KOPT-K1 (cell line): Measurements from ENCODE around the gene NIM1K.
"Not testable (repeated sequence)": the region's sequence is repeated elsewhere in the genome, so short reads cannot be mapped to it uniquely, and the experiment has no call there.

Experiments used
- H3K27ac ChIP-seq: fragments of 200-600 bp; sonication (generic); 2 replicates; pipeline ENCODE4 v1.5.1; 2016; ENCODE audit warnings: antibody characterized with exemption, mild to moderate bottlenecking, low read depth, low read length; ENCODE audit not compliant: poor library complexity, severe bottlenecking
- H3K36me3 ChIP-seq: fragments of 200-600 bp; sonication (generic); 2 replicates; pipeline ENCODE4 v1.5.1; 2017; ENCODE audit warnings: antibody characterized with exemption, mild to moderate bottlenecking, low read length, moderate library complexity; ENCODE audit not compliant: insufficient read depth
- H3K9me3 ChIP-seq: fragments of 200-600 bp; sonication (generic); 2 replicates; pipeline ENCODE4 v1.5.1; 2017; ENCODE audit warnings: antibody characterized with exemption, low read length, mild to moderate bottlenecking; ENCODE audit not compliant: insufficient read depth, poor library complexity, severe bottlenecking

Gene NIM1K

DNA sequence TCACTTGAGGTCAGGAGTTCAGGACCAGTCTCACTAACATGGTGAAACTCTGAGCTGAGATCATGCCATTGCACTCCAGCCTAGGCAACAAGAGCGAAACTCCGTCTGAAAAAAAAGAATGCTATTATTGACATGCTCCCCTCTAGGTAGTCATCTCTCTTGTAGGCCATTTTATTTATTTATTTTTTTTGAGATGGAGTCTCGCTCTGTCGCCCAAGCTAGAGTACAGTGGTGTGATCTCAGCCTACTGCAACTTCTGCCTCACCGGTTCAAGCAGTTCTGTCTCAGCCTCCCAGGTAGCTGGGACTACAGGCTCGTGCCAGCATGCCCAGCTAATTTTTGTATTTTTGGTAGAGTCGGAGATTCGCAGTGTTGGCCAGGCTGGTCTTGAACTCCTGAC is 20.6 kb upstream of the NIM1K start:
- H3K36me3 ChIP-seq, result peaks cover 94% of the 10 kb centered on the region
- H3K9me3 ChIP-seq, result no peaks in the 10 kb centered on the region
- no peak overlapping the region for H3K27ac ChIP-seq

GRCh38 chr5:43171926-43172325 is 20.1 kb upstream of the NIM1K start:
- H3K27ac ChIP-seq, result no peak overlapping the region
- no peaks in the 10 kb centered on the region for H3K9me3 ChIP-seq
- peaks cover 94% of the 10 kb centered on the region for H3K36me3 ChIP-seq

DNA sequence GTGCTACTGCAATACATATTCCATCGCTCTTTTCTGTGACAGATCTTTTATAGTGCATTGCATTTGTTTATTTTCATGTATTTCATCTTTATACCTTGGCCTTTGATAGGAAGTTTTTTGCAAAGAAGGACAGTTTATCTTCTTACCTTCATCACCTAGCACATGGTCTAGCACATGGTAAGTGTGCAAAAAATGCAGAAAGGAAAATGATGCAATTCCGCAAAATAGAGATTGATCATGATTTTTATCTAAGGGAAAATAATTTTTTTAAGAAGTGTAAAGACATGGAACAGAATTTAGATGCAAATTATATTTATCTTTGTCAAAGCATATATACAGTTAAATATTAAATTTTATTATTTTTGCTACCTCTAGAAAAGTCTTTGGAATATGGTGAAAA is 19.2 kb upstream of the NIM1K start:
- H3K27ac ChIP-seq, result no peak overlapping the region
- H3K36me3 ChIP-seq, result peaks cover 94% of the 10 kb centered on the region
- no peaks in the 10 kb centered on the region for H3K9me3 ChIP-seq

DNA sequence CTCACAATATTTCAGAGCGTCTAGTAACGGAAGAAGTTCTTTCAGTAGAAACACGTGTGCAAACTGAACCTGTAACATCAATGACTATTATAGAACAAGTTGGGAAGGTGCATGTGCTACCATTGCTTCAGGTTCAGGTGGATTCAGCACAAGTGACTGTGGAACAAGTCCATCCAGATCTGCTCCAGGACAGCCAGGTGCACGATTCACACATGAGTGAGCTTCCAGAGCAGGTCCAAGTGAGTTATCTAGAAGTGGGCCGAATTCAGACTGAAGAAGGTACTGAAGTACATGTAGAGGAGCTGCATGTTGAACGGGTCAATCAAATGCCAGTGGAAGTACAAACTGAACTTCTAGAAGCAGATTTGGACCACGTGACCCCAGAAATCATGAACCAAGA is 17.4 kb upstream of the NIM1K start:
- no peaks in the 10 kb centered on the region for H3K9me3 ChIP-seq
- no peak overlapping the region for H3K27ac ChIP-seq
- H3K36me3 ChIP-seq, result peaks cover 82% of the 10 kb centered on the region

- H3K36me3 ChIP-seq, result peaks cover 45% of the 10 kb centered on the region
- no peaks in the 10 kb centered on the region for H3K9me3 ChIP-seq
- H3K27ac ChIP-seq, result no peak overlapping the region
Measured at GRCh38 chr5:43179836-43180235, 12.2 kb upstream of the NIM1K start.

GRCh38 chr5:43182421-43182820 is 9.6 kb upstream of the NIM1K start:
- H3K27ac ChIP-seq, result no peak overlapping the region
- H3K36me3 ChIP-seq, result peaks cover 21% of the 10 kb centered on the region
- no peaks in the 10 kb centered on the region for H3K9me3 ChIP-seq

DNA sequence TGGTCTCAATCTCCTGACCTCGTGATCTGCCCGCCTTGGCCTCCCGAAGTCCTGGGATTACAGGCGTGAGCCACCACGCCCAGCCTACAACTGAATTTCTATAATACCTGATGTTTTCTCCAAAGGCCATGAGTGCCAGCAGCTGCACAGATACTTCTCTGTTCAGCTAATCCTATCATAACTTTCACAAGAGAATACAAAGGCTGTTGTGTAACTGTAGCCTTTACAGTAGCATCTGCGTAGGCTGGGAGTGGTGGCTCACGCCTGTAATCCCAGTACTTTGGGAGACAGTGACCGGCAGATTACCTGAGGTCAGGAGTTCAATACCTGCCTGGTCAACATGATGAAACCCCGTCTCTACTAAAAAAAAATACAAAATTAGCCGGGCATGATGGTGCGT is 8.9 kb upstream of the NIM1K start:
- H3K36me3 ChIP-seq, result peaks cover 14% of the 10 kb centered on the region; the same call in 1 of the 2 replicates
- not testable (repeated sequence) for H3K9me3 ChIP-seq, H3K27ac ChIP-seq

- no peaks in the 10 kb centered on the region for H3K36me3 ChIP-seq
- H3K9me3 ChIP-seq, result no peaks in the 10 kb centered on the region
- no peak overlapping the region for H3K27ac ChIP-seq
Measured at GRCh38 chr5:43190755-43191603, 1.0 kb upstream of the NIM1K start.

DNA sequence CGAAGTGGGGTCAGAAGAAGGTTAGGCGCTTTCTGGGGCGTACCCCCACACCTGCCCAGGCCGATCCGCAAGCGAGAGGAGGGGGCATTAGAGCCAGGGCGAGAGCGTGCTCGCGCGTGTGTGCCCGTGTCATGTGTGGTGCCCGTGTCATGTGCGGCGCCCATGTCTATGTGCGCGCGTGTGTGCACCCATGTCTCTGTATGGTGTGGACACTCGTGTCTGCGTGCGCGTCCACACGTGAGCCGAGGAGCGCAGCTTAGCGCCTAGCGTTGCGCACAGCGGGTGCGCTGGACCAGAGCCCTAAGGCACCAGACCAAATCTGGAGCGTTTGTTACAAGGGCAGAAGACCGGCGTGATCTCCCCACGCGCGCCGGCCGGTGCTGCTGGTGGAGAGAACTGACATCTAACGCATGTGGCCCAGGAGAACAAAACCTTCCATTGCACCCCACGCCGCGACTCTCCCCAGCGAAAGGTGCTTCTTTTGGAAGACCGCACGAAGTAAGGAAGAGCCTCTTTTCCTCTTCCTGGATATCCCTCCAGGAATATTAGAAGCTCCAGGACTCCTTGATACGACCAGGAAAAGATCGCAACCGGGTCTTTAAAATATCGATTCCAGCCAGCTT is 644 bp downstream of the NIM1K start:
- no peaks in the 10 kb centered on the region for H3K36me3 ChIP-seq

GRCh38 chr5:43193181-43193893 is 1.3 kb downstream of the NIM1K start:
- no peaks in the 10 kb centered on the region for H3K36me3 ChIP-seq
- no peak overlapping the region for H3K27ac ChIP-seq
- no peaks in the 10 kb centered on the region for H3K9me3 ChIP-seq

More for the DNA sequence above, 644 bp downstream of the NIM1K start:
- Histone ChIP-seq H3K9me3 (no peaks in the 10 kb centered on the region), H3K27ac (no peak overlapping the region)

DNA sequence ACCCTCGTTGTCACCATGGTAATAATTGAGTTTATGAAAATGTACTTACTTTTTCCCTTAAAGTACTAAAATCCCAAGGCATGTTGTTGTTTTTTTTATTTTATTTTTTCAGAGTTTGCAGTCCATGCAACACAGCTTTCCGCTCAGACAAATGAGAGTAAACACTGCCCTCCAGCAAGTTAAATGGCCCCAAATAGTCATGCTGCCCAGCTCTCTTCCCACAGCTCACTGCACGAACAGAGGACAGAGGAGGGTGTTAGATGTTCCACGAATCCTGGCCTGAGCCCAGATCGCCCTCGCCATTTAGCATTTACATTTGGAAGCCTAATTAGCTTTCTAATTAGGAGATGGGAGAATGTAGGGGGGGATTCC is 1.9 kb downstream of the NIM1K start:
- Histone ChIP-seq H3K9me3 (no peaks in the 10 kb centered on the region), H3K36me3 (no peaks in the 10 kb centered on the region), H3K27ac (no peak overlapping the region)

GRCh38 chr5:43195670-43196265 is 3.7 kb downstream of the NIM1K start:
- H3K9me3 ChIP-seq, result no peaks in the 10 kb centered on the region
- H3K27ac ChIP-seq, result no peak overlapping the region
- no peaks in the 10 kb centered on the region for H3K36me3 ChIP-seq

- Histone ChIP-seq H3K9me3 (no peaks in the 10 kb centered on the region), H3K36me3 (no peaks in the 10 kb centered on the region), H3K27ac (no peak overlapping the region)
Measured at GRCh38 chr5:43197535-43197934, 5.5 kb downstream of the NIM1K start.

GRCh38 chr5:43201442-43201841 is 9.4 kb downstream of the NIM1K start:
- H3K36me3 ChIP-seq, H3K9me3 ChIP-seq, H3K27ac ChIP-seq: not testable (repeated sequence)

GRCh38 chr5:43202380-43202779 is 10.4 kb downstream of the NIM1K start:
- H3K9me3 ChIP-seq, result no peaks in the 10 kb centered on the region
- H3K27ac ChIP-seq, result no peak overlapping the region
- H3K36me3 ChIP-seq, result no peaks in the 10 kb centered on the region
